Measurements from ENCODE around the gene KLKB1. TPM values are rescaled to one million over a fixed set of nuclear protein-coding genes. Genes with fewer than 3 reads are reported as not detected.

Gene KLKB1
- total RNA-seq, 1 experiment from 2014 or later, result 0.10 TPM

DNA sequence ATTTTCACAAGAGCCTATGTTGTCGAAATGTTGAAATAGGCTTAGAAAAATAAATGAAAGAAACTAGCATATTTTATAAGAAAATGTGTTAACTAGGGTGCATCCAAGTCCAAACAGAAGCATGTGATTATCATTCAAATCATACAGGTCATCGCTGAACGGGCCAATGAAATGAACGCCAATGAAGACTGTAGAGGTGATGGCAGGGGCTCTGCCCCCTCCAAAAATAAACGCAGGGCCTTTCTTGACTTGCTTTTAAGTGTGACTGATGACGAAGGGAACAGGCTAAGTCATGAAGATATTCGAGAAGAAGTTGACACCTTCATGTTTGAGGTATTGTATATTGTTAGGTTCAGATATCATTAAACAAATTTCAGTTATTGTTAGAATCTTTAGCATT is 26.3 kb upstream of the KLKB1 start:
- Histone ChIP-seq H3K4me1 (ENCODE audit: control insufficient read depth in 1 of 2, insufficient read depth in 2 of 2, low read length in 2 of 2) (peaks cover 0 to 17% of the 10 kb centered on the region in 2 experiments; a peak in 2 of 4 replicates), H3K27ac (ENCODE audit: low read depth, low read length) (no peak overlapping the region), H4K20me1 (ENCODE audit: insufficient read depth) (no peaks in the 10 kb centered on the region), H2AFZ (ENCODE audit: low read depth, low read length, poor library complexity, severe bottlenecking) (no peak overlapping the region), H3K9me2 (ENCODE audit: insufficient read depth) (no peaks in the 10 kb centered on the region), H3K27me3 (ENCODE audit: insufficient read depth, low read length) (no peaks in the 10 kb centered on the region), H3K9me3 (ENCODE audit: control insufficient read depth in 1 of 2, insufficient read depth in 1 of 2, low read depth in 1 of 2, low read length in 2 of 2) (no peaks in the 10 kb centered on the region), H3K79me2 (ENCODE audit: insufficient read depth, low read length) (no peaks in the 10 kb centered on the region), H3K4me2 (ENCODE audit: low read length) (no peak overlapping the region), H3K4me3 (replicated peaks in 1 of 2; ENCODE audit: low read depth in 1 of 2, low read length in 2 of 2) (no peak overlapping the region), H3K36me3 (ENCODE audit: control insufficient read depth in 1 of 2, insufficient read depth in 2 of 2, low read length in 2 of 2) (no peaks in the 10 kb centered on the region), H3K9ac (ENCODE audit: low read length) (no peak overlapping the region)
- POLR2A ChIA-PET, result interaction anchor here (0.9 kb wide), 1 partner anchor 9 kb away, joined by 3 read pairs; no protein-coding TSS in a partner anchor
- TF ChIP-seq POLR2A (IDR thresholded peaks at IDR 0.05; ENCODE audit: borderline replicate concordance, extremely low read depth, insufficient read depth, insufficient read length) (no peak), TCF7L2 (IDR thresholded peaks at IDR 0.05; ENCODE audit: borderline replicate concordance, extremely low read depth, insufficient read depth, insufficient read length) (no peak), SRF (IDR thresholded peaks at IDR 0.05; ENCODE audit: low read depth) (no peak), ZNF274 (IDR thresholded peaks at IDR 0.05; ENCODE audit: low read depth, low read length) (no peak), YY1 (IDR thresholded peaks at IDR 0.05; ENCODE audit: extremely low read depth, insufficient replicate concordance, low read depth, low read length) (no peak), RAD21 (IDR thresholded peaks at IDR 0.05; ENCODE audit: low read depth) (no peak), EZH2phosphoT487 (IDR thresholded peaks at IDR 0.05; ENCODE audit: borderline replicate concordance) (no peak), SIN3A (IDR thresholded peaks at IDR 0.05; ENCODE audit: low read depth) (no peak)
- CTCF ChIA-PET, result interaction anchor here (1.1 to 1.8 kb wide), 5 partner anchors 9 to 133 kb away, joined by 3 to 11 read pairs (median 6); partner anchors contain the start of gene CYP4V2
- no peak for ATAC-seq
- intact Hi-C loops (cut with micrococcal nuclease), result loop anchor here (2.0 kb wide), 1 partner anchor 132 kb away; the partner anchor contains the start of gene TLR3
- RAD21 ChIA-PET (ENCODE audit: low non-redundant PET in 1 of 2, low total read pairs in 2 of 2, uncharacterized antibody in 2 of 2, unreplicated experiment in 2 of 2), result no interaction called here
- DNase-seq (ENCODE audit: low read depth, low spot score), result no peak
- no TSS peak for BruUV-seq (replicated peaks)

DNA sequence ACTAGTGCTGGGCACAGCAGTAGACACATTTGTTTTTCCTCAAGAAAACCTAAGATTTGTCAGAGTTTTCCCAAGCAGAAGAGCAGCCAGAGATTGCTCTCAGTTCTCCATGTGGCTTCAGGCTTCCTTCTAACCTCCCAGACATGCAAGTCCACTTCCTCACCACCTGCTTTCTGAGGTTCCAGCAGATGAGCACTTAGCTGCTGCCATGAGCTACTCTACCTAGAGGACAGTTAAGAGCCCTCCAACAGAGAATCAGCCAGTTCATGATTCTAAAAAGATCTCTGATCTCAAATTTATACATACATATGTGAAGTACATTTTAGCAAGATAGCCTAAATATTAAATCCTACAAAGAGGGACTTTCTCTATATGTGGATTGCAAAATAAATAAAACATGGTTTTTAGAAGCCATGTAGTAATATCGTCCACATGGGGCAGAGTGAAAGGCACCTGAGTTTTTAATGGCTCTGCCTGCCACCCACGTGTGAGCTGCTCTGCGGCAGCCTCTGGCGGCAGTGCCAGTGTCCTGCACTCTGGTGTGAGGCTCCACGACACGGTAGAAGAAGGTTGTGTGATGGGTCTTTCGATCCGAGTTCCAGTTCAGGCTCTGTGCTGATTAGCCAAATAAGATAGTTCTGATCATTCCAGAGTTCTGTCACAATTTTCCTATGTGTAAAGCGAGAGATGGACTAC is 25.6 kb upstream of the KLKB1 start:
- Histone ChIP-seq H3K36me3 (ENCODE audit: control insufficient read depth in 1 of 2, insufficient read depth in 2 of 2, low read length in 2 of 2) (no peaks in the 10 kb centered on the region), H3K79me2 (ENCODE audit: insufficient read depth, low read length) (no peaks in the 10 kb centered on the region), H4K20me1 (ENCODE audit: insufficient read depth) (no peaks in the 10 kb centered on the region), H3K4me2 (ENCODE audit: low read length) (peak overlapping the region; percentile 45), H3K9me2 (ENCODE audit: insufficient read depth) (no peaks in the 10 kb centered on the region), H3K9ac (ENCODE audit: low read length) (no peak overlapping the region), H3K27me3 (ENCODE audit: insufficient read depth, low read length) (no peaks in the 10 kb centered on the region), H3K9me3 (ENCODE audit: control insufficient read depth in 1 of 2, insufficient read depth in 1 of 2, low read depth in 1 of 2, low read length in 2 of 2) (no peaks in the 10 kb centered on the region), H3K4me3 (replicated peaks in 1 of 2; ENCODE audit: low read depth in 1 of 2, low read length in 2 of 2) (no peak overlapping the region), H3K4me1 (ENCODE audit: control insufficient read depth in 1 of 2, insufficient read depth in 2 of 2, low read length in 2 of 2) (peaks cover 0 to 17% of the 10 kb centered on the region in 2 experiments; a peak in 2 of 4 replicates), H2AFZ (ENCODE audit: low read depth, low read length, poor library complexity, severe bottlenecking) (peak overlapping the region; percentile 74), H3K27ac (ENCODE audit: low read depth, low read length) (no peak overlapping the region)
- DNase-seq (ENCODE audit: low read depth, low spot score), result peak; percentile 66
- BruUV-seq (replicated peaks), result no TSS peak
- intact Hi-C loops (cut with micrococcal nuclease), result loop anchor here (2.0 kb wide), 1 partner anchor 133 kb away; the partner anchor contains the start of gene TLR3
- peak; percentile 90 for ATAC-seq
- RAD21 ChIA-PET (ENCODE audit: low non-redundant PET in 1 of 2, low total read pairs in 2 of 2, uncharacterized antibody in 2 of 2, unreplicated experiment in 2 of 2), result no interaction called here
- CTCF ChIA-PET, result interaction anchor here (1.1 to 1.8 kb wide), 5 partner anchors 10 to 134 kb away, joined by 3 to 11 read pairs (median 6); partner anchors contain the start of gene CYP4V2
- POLR2A ChIA-PET, result interaction anchor here (0.9 kb wide), 1 partner anchor 9 kb away, joined by 3 read pairs; no protein-coding TSS in a partner anchor
- TF ChIP-seq FOSL1 (IDR thresholded peaks at IDR 0.05; ENCODE audit: low read depth) (no peak), EZH2phosphoT487 (IDR thresholded peaks at IDR 0.05; ENCODE audit: borderline replicate concordance) (no peak), SP1 (IDR thresholded peaks at IDR 0.05; ENCODE audit: low read depth) (no peak), POLR2A (IDR thresholded peaks at IDR 0.05; ENCODE audit: borderline replicate concordance, extremely low read depth, insufficient read depth, insufficient read length) (no peak), JUND (IDR thresholded peaks at IDR 0.05) (no peak), ELF1 (IDR thresholded peaks at IDR 0.05; ENCODE audit: borderline replicate concordance, low read depth) (no peak), CBX3 (IDR thresholded peaks at IDR 0.05; ENCODE audit: low read depth) (peak; percentile 80), EGR1 (IDR thresholded peaks at IDR 0.05; ENCODE audit: low read depth) (peak; percentile 78), RAD21 (IDR thresholded peaks at IDR 0.05; ENCODE audit: low read depth) (peak; percentile 67), YY1 (IDR thresholded peaks at IDR 0.05; ENCODE audit: extremely low read depth, insufficient replicate concordance, low read depth, low read length) (peak; percentile 47), POLR2AphosphoS5 (IDR thresholded peaks at IDR 0.05; ENCODE audit: low read depth, low read length) (peak; percentile 31; the same call in 1 of the 2 replicates)
- TF ChIP-seq, protein P1, sequence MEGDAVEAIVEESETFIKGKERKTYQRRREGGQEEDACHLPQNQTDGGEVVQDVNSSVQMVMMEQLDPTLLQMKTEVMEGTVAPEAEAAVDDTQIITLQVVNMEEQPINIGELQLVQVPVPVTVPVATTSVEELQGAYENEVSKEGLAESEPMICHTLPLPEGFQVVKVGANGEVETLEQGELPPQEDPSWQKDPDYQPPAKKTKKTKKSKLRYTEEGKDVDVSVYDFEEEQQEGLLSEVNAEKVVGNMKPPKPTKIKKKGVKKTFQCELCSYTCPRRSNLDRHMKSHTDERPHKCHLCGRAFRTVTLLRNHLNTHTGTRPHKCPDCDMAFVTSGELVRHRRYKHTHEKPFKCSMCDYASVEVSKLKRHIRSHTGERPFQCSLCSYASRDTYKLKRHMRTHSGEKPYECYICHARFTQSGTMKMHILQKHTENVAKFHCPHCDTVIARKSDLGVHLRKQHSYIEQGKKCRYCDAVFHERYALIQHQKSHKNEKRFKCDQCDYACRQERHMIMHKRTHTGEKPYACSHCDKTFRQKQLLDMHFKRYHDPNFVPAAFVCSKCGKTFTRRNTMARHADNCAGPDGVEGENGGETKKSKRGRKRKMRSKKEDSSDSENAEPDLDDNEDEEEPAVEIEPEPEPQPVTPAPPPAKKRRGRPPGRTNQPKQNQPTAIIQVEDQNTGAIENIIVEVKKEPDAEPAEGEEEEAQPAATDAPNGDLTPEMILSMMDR (IDR thresholded peaks at IDR 0.05 in 2 of 3, conservative IDR thresholded peaks at IDR 0.05 in 1 of 3; ENCODE audit: borderline replicate concordance in 1 of 3, insufficient read depth in 1 of 3, low read depth in 2 of 3, low read length in 2 of 3), result peak; percentile 90 to 98 (median 95)
- TF ChIP-seq, protein P2, sequence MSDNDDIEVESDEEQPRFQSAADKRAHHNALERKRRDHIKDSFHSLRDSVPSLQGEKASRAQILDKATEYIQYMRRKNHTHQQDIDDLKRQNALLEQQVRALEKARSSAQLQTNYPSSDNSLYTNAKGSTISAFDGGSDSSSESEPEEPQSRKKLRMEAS (IDR thresholded peaks at IDR 0.05), result peak; percentile 95
- TF ChIP-seq, protein P3, sequence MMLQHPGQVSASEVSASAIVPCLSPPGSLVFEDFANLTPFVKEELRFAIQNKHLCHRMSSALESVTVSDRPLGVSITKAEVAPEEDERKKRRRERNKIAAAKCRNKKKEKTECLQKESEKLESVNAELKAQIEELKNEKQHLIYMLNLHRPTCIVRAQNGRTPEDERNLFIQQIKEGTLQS (IDR thresholded peaks at IDR 0.05), result no peak

Measured in HCT116 (cell line).